Left renal pelvis (tissue), 4 donors: ENCODE measurements around the gene ZNF385B. TPM values are rescaled to one million over a fixed set of nuclear protein-coding genes. Genes with fewer than 3 reads are reported as not detected.
"Not testable (repeated sequence)": the region's sequence is repeated elsewhere in the genome, so short reads cannot be mapped to it uniquely, and the experiment has no call there.

Experiments
- DNase-seq, 4 donors: peaks; one replicate each; pipeline ENCODE4 v3.0.0-alpha.2; 2013; ENCODE audit warnings: low read depth in 4 of 4, low spot score in 3 of 4
- polyA plus RNA-seq, 4 donors: library from polyadenylated mRNA; unstranded; fragments of 120-200 nt; gene quantifications; one replicate each; pipeline ENCODE4 v1.2.1, GENCODE V29; 2013; ENCODE audit not compliant: insufficient read length in 4 of 4

ZNF385B gene
- 10 to 100 TPM in 3 of 4 donors, 1 to 10 TPM in 1; 1.0 to 15.6 (median 12.8) TPM for polyA plus RNA-seq

DNA sequence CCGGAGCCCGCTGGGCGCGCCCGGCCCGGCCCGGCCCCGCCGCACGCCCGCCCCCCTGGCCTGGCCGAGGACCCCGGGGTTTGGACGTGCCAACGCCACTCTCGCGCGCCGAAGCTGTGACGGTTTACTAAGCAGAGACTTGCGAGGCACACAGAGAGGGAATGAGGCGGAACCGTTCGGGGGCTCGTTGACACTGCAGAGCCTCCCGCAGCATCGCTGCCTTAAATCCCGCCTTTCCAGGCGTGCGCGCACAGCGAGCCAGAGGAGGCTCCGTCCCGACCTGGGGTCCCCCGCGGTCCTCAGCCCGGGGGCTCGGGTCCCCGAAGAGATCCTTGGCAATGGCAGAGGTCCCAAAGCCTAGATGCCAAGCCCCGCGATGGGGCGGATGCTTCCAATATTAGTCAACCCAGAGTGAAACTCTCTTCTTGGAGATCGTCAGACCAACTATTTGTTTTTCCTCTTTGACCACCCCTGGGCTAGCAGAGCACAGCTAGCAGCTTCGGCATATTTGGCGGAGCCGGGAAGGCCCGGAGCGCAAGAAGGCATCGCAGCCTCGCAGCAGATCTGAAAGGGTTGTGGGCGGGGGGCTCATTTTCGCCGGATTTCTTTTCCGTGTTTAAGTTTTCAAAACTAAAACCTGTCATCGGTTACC, at the start of gene ZNF385B:
ZNF385B (minus strand) TSS at position 197 of the 652 bp plus-strand sequence.
- no peak for DNase-seq

DNA sequence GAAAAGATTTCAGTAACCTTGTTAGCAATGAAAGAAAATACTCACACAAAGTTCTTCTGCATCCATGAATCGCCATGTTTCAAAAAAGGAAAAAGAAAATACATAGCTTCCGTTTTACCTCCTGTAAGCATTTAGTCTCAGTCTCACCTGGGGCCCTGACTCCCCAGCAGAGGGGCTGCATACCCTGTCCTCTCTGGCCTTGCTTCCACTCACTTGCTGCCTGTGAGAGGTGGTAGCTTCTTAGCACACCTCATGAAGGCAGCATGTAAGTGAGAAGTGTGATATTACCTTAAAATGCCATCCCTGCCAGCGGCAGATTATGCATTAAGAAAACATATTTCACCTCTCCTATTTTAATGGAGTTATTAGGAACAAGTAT, 49.3 kb upstream of the ZNF385B start:
- DNase-seq, result no peak

DNA sequence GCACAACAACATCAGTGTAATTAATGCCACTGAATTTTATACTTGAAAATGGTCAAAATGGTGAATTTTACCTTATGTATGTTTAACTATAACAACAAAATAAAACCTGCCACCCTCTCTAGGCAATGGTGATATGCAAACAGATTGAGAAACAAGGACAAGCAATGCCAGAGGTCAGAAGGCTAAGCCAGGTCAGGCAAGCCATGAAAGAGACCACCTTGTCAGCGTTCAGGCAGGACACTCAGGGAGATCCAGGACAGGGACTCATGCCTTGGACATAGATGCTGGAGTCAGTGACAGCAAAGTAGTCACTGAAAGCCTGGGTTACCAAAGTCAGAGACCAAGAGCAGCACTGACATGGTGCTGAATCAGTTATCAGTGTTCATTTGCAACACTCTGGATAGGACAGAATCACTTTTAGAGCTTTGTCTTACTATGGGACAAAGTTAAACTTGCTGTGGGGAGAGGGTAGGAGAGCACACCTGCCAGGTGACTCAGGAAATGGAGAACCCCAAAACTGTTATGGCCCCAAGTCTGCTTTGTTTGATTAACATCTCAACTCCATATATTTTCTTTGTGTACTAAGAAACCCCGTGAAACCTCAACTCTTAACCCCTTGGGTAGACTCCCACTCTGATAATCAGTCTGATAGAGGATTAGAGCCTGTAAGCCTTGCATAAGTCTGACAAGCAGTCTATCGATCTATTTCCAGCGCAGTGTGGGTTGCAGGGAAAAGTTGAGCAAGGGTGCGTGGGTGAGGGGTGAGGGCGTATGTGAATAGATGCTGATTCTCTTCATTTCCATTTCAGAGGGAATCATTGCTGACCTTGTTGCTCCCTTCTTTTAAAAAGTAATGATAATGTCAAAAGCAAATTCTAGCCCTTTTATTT, 48.7 kb upstream of the ZNF385B start:
- DNase-seq, result no peak

DNA sequence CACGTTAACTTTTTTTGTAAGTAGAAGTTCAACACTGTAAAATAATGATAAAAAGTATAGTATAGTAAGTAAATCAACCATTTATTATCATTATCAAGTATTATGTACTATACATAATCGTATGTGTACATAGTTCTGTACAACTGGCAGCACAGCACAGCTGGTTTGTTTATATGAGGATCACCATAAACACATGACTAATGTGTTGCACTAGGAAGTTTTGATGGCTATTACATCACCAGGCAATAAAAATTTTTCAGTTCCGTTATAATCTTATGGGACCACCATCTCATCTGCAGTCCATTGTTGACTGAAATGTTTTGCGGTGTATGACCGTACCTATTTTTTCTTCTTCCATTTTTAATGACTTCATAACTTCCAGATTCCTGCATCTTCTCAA, 39.2 kb upstream of the ZNF385B start:
- no peak for DNase-seq

DNA sequence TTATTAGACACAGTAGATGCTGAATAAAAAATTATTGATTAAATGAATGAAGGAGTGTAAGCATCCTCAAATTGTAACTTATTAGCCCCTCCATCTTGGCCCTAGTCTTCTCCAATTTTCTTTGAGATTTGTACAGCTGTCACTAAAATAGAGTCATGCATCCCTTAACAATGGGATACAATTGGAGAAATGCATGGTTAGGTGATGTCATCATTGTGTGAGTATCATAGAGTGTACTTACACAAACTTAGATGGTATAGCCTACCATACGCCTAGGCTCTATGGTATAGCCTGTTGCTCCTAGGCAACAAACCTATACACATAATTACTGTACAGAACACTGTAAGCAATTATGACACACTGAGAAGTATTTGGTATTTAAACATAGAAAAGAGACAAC, 38.3 kb upstream of the ZNF385B start:
- DNase-seq, result no peak

DNA sequence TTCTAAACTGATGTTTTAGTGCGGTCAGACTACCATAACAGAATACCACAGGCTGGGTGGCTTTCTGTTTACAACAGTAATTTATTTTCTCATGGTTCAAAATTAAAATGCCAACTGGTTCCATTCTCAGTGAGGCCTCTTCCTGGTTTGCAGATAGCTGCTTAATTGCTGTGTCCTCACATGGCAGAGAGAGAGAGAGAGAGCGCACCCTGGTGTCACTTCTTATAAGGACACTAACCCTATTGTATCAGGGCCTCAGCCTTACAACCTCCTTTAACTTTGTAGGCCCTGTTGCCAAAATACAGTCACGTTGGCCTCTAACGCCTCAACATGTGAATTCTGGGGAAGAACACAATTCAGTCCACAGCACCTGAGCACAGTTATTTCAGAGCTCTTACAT, 37.5 kb upstream of the ZNF385B start:
- no peak for DNase-seq

DNA sequence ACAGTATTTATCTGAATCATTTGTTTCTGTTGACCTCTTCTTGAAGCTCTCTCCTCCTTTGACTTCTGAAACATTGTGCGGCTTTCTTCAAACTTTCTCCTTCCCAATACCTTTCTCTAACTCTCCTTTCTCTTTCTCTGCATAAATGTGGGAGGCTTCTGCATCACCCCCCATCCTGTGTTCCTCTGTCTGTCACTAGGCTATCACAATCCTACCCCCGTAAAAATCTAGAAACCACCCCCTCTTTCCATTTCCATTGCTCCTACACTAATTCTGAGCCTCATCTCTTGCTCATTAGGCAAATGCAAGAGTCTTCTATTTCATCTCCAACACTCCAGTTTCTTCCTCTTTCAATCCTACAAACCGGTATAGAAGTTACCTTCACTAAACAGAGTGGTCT, 32.2 kb upstream of the ZNF385B start:
- no peak for DNase-seq

DNA sequence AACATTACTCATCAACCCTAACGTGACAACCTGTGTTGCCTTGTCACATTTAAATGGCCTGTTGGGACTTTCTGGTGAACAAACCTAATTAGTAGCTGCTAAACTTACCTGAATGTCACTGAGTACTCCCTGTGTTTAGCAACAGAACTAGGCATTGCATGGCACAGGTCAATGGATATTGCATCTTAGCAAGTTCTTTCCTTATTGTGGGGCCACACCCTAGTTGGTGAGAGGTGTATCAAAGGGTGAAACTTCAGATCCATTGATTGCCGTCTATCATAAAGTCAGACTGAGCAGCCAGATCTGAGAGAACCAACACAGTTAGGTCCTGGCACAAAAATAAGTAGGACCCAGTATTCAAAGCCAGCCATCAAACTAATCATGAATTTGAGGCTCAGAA, 29.8 kb upstream of the ZNF385B start:
- DNase-seq, result no peak

DNA sequence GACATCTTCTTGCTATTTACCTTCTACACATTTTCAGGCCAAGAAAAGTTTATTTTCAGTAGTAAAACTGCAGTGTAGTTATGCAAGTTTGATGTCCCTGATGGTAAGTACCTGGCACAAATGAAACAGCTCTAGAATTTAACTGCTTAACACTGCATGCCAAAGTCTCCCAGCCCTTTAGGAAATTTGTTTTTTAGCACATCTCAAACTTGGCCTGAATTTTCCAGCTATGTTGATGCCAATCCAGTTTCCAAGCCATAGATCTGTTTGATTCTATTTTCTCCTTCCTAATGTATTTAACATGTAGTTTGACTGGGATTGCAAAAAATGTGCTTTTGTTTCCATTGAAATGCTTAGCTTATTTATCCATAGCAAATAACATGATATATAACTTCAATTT, 29.3 kb upstream of the ZNF385B start:
- DNase-seq, result no peak

DNA sequence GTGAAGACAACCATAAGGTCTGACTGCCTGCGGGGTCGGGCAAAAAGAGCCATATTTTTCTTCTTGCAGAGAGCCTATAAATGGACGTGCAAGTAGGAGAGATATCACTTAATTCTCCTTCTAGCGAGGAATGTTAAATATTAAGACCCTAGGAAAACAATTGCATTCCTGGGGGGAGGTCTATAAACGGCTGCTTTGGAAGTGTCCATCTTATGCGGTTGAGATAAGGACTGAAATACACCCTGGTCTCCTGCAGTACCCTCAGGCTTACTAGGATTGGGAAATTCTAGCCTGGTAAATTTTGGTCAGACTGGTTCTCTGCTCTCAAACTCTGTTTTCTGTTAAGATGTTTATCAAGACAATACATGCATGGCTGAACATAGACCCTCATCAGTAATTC, 27.2 kb upstream of the ZNF385B start:
- DNase-seq, result not testable (repeated sequence)

DNA sequence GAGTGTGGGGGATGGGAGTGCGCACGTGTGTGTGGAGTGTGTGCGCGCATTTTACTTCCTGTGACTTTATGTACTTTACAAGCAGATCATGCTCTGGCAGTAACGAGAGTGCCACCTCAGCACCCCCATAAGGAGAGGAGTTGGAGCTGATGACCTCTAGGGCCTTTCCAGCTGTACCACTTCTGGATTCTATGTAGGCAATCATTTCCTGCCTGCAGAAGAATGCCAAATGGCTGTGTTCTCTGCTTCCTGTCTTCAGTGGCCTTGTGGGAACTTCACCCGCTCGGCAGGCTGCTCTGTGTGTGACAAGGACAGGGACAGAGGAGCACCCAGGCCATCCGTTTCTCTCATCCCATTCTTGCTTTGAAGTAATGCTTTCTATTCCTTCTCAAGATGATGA, 22.8 kb upstream of the ZNF385B start:
- no peak for DNase-seq

DNA sequence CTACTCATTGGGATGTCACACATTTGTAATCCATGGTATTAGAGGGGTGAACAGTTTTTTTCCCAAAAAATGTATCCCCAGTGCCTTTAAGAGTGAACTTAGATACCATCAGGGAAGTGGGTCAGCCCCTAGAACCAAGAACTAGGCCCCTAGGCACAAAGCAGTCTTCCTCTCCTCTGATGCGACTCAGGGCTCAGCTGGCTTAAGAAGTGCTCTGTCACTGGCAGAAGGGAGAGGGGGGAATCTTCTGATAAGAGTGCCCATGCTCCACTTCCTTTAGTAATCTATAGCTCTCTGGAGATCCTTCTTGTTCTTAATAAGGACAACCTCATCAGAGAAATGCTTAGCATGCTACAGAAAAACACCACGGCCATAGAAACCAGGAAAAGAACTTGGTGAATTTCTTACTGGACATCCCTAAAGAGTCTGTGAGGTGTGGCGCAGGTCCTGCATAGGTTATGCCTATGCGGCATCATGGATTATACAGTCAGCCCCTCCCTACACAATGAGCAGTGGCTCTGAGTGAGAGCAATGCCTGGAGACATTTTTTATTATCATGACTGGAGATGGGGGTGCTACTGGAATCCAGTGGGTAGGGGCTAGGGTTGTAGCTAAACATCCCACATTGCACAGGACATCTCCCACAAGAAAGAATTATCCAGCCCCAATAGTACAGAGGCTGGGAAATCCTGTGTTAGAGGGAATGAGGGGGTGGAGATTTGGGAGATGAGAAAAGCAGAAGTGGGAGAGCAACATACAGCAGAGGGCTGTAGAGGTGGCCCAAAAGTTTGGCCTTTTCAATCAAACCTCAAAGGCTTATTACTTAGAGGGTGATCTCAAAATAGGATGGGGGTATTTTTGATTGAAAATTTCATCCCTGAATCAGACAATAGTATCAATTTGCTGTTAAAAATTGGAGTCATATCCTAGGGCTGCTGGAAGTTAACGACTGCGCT, 21.7 kb upstream of the ZNF385B start:
- no peak for DNase-seq

DNA sequence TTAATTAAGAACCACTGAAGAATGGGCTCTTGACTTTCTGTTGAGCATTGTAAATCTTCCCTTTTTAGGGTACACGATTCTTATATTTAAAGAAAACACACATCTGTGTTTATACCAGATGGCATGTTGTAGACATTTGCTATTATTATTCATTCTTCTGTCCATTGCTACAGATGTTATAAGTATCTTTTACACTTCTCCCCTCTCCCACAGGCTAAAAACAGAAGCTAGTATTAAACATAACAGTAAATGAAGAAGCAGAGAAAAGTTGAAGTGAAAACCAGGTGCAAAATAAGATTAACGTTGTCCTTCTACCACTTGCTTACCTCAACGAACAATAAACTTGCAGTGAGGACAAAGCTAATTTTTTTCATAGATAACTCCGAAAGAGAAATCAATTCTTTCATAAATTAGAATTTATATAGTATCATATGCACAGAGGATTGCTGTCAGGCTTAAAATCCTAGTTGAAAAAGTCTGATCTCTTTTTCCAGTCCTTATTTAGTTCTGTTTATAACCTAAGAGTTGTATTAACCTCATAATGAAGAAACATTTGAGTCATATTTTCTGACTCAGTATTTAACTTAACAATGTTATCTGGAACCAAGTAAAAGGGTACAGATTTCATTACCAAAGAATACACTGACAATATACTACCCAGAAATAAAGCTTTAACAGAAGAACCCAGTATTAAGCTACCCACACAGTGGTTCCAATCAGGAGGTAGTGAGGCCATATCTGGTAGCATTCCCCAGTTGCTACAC, 16.4 kb upstream of the ZNF385B start:
- DNase-seq, result no peak

DNA sequence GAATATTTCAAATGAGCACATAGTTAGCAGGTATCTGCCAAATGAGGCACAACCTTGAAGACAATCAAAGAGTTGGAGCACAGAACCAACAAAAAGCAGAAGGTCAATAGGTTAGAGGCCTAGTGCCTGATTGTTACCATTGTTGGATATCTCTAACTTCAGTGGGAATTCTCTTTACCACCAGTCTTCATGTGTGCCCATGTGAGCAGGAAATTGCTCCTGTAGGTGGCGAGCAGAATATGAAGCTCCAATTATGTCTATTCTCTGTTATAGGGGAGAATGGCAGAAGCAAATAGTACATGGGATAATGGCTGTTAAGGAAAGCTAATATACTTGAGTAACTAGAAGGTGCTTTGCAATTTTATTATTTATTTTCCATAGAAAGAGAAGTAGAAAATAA, 14.9 kb upstream of the ZNF385B start:
- DNase-seq, result no peak

DNA sequence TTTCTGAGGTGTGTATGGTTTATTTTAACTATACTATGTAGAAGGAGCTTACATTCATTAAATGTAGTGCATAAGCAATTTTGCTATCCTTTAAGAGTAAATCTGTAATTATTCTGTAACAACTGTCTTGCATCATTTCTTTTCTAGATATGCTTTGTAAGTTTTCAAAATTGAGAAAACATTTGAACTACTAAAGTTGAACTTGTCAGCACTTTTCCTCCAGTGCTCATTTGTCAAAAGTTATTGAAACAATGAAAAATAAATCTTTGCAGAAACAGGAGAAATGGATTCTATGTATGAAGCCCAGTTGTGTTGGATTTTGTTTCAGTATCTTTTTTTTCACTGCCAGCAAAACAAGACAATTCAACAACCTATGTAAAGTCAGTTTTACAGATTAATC, 14.5 kb upstream of the ZNF385B start:
- no peak for DNase-seq

DNA sequence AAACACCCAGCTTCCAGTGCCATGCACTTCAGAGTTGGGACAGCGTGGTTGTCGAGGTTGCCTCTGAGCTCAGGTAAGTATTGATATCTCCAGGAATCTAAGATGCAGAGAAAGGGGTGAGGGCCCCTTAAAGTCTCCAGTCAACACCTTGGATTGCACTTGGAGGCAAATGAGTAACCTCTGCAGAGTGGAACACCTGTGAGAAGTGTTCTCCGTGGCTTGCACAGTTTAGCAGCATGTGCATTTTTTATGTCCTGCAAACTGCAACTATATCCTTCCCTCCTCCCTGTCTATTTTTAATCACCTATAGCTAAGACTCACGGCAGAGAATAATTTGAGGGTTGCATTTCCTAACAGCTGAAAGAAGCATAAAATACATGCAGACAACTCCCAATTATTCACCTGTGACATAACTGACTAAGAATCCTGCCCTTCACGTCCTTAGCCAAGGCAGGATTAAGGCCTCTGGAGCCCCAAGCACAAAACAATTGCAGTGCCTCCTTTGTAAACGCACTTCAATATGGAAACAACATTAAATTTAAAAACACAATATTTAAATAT, 1.6 kb upstream of the ZNF385B start:
- DNase-seq, result no peak

DNA sequence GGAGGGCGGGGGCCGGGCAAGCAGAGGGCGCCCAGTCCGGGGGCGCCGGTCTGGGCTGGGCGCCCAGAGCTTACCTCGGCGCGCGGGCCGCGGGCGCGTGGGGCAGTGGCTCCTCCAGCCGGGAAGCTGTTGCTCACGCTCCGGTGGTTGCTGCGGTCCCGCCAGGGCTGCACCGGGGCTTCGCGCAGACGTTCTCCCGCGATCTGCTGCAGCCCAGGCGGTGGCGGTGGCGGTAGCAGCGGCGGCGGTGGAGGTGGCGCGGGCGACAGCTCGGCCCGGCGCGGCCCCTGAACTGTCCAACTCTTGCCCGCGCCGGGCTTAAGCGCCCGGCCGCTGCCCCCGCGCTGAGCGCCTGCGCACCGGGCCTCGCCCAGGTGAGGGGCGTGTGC, 391 bp downstream of the ZNF385B start:
- DNase-seq, result no peak

DNA sequence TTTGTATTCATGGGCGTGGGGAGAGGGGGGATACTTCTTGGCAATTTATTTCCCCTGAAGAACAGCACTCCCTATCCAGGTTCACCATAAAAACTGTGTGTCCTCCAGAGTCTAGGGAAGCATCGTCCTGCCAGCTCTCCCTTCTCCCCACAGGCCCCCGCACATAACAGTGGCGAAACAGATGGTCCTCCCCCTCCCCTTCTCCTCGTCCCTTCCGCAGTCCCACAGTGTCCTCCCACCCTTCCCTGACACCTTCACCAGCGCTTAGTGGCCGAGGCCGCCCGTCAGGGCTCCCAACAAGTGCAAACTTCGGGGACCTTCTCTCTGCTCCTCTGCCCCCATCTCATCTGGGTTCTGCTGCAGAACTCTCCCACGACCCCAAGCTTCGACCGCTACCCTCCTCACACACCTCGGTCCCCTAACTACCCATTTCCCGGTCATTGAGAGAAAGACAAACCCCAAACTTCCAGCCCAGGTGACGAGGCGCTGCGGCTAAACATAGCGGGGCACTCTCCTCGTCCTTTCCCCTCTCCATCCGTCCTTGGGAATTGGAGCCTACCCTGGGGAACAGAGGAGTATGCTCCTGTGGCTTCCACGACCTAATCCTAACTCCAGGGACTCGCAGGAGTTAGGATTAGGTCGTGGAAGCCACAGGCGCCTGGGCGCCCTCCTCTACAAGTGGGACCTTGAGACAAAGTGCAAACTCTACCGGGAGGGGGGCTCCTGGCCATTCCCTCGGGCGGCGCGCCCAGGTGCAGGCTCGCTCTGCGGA, 971 bp downstream of the ZNF385B start:
- DNase-seq, result no peak

DNA sequence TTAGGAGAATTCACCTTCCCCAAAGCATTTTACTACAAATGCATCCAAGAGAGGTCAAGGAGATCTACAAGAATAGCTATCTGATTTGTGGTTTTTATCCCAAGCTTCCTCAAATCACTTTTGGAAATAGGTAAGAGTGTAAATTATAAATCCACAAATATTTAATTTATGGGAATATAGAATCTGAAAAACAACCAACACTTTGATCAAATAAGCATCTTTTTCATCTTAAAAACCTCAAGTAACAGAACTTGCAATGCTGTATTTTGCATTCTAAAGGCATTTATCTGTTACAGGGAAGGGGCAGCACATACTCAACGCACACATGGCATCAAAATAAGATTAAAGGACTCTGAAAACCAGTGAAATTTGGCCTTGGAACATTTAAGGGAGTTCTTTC, 1.9 kb downstream of the ZNF385B start:
- DNase-seq, result no peak
